Body of pancreas (tissue), 4 donors: ENCODE measurements around the gene CYP27A1.

ENCODE experiments used
- POLR2A ChIP-seq, 3 donors: fragments of 450-650 bp; IDR thresholded peaks; one replicate each; pipeline ENCODE4 v1.6.1; 2016; ENCODE audit warnings: antibody characterized with exemption in 3 of 3, mild to moderate bottlenecking in 2 of 3
- TF ChIP-seq, protein P1 (sequence below), 7 experiments: fragments of 450-650 bp in 4 of 7; fragments of 200-600 bp in 3 of 7; sonication (generic) in 3 of 7; IDR thresholded peaks; one replicate each; pipeline ENCODE4 v1.5.1; 2016 to 2019; ENCODE audit warnings: antibody characterized with exemption in 7 of 7

DNA sequence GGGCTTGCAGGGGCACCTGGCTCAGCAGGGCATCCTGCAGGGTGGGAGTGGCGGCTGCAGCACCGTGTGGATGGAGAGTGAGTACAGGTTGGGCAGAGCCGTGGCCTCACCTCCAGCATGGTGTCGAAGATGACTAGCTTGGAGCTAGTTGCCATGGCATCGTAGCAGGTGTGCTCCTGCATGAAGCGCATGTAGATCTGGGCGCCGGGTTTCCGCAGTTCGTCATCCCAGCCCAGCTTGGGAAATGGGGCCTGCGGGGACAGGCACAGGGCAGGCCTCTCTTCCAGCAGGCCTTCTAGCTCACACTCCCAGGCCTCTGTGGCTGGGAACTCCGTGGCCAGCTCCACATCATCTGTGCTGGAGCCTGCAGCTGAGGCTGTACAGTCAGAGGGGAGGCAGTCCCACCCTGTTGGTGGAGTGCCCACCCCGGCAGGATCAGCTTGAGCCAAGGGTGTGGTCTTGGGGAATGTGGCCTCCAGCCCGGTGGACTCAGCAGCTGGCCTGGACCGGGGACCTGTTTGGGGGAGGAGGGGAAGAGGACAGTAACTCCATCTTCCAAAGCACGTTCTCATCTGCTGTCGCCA, 48.0 kb downstream of the CYP27A1 start:
- TF ChIP-seq, protein P1, sequence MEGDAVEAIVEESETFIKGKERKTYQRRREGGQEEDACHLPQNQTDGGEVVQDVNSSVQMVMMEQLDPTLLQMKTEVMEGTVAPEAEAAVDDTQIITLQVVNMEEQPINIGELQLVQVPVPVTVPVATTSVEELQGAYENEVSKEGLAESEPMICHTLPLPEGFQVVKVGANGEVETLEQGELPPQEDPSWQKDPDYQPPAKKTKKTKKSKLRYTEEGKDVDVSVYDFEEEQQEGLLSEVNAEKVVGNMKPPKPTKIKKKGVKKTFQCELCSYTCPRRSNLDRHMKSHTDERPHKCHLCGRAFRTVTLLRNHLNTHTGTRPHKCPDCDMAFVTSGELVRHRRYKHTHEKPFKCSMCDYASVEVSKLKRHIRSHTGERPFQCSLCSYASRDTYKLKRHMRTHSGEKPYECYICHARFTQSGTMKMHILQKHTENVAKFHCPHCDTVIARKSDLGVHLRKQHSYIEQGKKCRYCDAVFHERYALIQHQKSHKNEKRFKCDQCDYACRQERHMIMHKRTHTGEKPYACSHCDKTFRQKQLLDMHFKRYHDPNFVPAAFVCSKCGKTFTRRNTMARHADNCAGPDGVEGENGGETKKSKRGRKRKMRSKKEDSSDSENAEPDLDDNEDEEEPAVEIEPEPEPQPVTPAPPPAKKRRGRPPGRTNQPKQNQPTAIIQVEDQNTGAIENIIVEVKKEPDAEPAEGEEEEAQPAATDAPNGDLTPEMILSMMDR (IDR thresholded peaks at IDR 0.05): no peak
- no peak for TF ChIP-seq POLR2A (IDR thresholded peaks at IDR 0.05)
